OCI-LY3 (cell line): Measurements from ENCODE around the gene LHFPL6.

Experiments used
- H2AFZ ChIP-seq: fragments of 200-600, 300-600 bp; shearing (Covaris generic); 2 replicates; pipeline ENCODE4 v1.6.0; 2014; ENCODE audit warnings: antibody characterized with exemption, low read depth, low read length
- H3K27ac ChIP-seq: fragments of 200-600, 300-600 bp; sonication (generic); 2 replicates; pipeline ENCODE4 v1.5.1; 2014; ENCODE audit warnings: mild to moderate bottlenecking, low read length, moderate library complexity, mixed read lengths
- H3K27me3 ChIP-seq: fragments of 200-600, 300-600 bp; sonication (generic); 2 replicates; pipeline ENCODE4 v1.6.1; 2014; ENCODE audit warnings: low read depth, low read length, mixed read lengths
- H3K36me3 ChIP-seq: fragments of 200-600, 300-600 bp; sonication (generic); replicated peaks from 2 replicates; pipeline ENCODE3; 2014; ENCODE audit warnings: low read depth, low read length, mixed read lengths
- H3K4me1 ChIP-seq: fragments of 300-600, 200-600 bp; sonication (generic); 2 replicates; pipeline ENCODE4 v1.6.1; 2014; ENCODE audit warnings: low read length, mixed read lengths
- H3K4me2 ChIP-seq: fragments of 200-600, 300-600 bp; sonication (generic); 2 replicates; pipeline ENCODE4 v1.6.1; 2014; ENCODE audit warnings: low read length, mixed read lengths
- H3K4me3 ChIP-seq: fragments of 300-600, 200-600 bp; sonication (generic); 2 replicates; pipeline ENCODE4 v1.5.1; 2014; ENCODE audit warnings: antibody characterized with exemption, mild to moderate bottlenecking, low read length, moderate library complexity
- H3K79me2 ChIP-seq: fragments of 300-600, 200-600 bp; shearing (Covaris generic); 2 replicates; pipeline ENCODE4 v1.6.1; 2014; ENCODE audit warnings: mild to moderate bottlenecking, low read length, mixed read lengths
- H3K9ac ChIP-seq: fragments of 300-600, 200-600 bp; shearing (Covaris generic); 2 replicates; pipeline ENCODE4 v1.6.0; 2014; ENCODE audit warnings: mild to moderate bottlenecking, low read length, moderate library complexity
- H3K9me3 ChIP-seq: fragments of 200-600, 300-600 bp; shearing (Covaris generic); 2 replicates; pipeline ENCODE4 v1.6.1; 2014; ENCODE audit warnings: low read length, mixed read lengths; ENCODE audit not compliant: insufficient read depth
- H4K20me1 ChIP-seq: fragments of 200-600, 300-600 bp; sonication (generic); 2 replicates; pipeline ENCODE4 v1.6.1; 2016; ENCODE audit warnings: low read length, mixed read lengths; ENCODE audit not compliant: insufficient read depth
- CTCF ChIP-seq: fragments of 200-600, 300-600 bp; sonication (generic); IDR thresholded peaks from 2 replicates; pipeline ENCODE4 v1.5.1; 2014; ENCODE audit warnings: antibody characterized with exemption, low read length, low read depth
- EZH2phosphoT487 ChIP-seq: fragments of 200-600 bp; shearing (Covaris generic); IDR thresholded peaks from 2 replicates; pipeline ENCODE4 v1.6.1; 2018; ENCODE audit warnings: antibody characterized with exemption, mixed run types, low read depth

Gene LHFPL6

GRCh38 chr13:39353988-39354387 is 249.0 kb downstream of the LHFPL6 start:
- Histone ChIP-seq H3K27ac (no peak overlapping the region), H3K27me3 (no peaks in the 10 kb centered on the region), H3K4me3 (no peak overlapping the region), H3K4me1 (peaks cover 13% of the 10 kb centered on the region), H3K9me3 (peaks cover 3% of the 10 kb centered on the region; the same call in 1 of the 2 replicates), H2AFZ (no peak overlapping the region), H3K9ac (no peak overlapping the region), H3K79me2 (no peaks in the 10 kb centered on the region; the same call in 1 of the 2 replicates), H4K20me1 (no peaks in the 10 kb centered on the region), H3K36me3 (peaks cover 9% of the 10 kb centered on the region), H3K4me2 (no peak overlapping the region)
- TF ChIP-seq CTCF (no peak), EZH2phosphoT487 (no peak)

DNA sequence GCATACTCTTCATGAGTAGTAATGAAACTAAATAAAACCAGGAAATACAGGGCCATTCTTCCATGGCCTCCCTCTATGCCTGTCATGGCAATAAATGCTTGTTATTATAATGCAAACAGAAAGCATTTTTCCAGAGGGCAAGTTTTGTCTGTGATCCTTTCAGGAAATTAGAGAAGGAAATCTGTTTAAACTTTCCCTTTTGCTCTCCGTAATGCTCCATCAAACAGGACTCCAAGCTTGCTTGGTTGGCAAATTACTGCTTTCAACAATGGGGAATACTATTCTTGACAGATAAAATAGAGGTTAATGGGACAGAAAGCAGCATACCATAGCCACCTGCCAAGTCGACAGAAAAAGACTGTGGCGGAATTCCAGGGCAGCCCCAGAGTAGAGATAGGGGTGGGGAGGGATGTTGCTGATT is 252.5 kb downstream of the LHFPL6 start:
- TF ChIP-seq CTCF, result no peak
- Histone ChIP-seq H4K20me1 (no peaks in the 10 kb centered on the region), H3K9ac (no peak overlapping the region), H3K4me2 (no peak overlapping the region), H3K4me3 (no peak overlapping the region), H3K79me2 (no peaks in the 10 kb centered on the region), H3K27me3 (no peaks in the 10 kb centered on the region), H3K36me3 (peaks cover 5% of the 10 kb centered on the region), H3K27ac (no peak overlapping the region), H3K9me3 (no peaks in the 10 kb centered on the region), H3K4me1 (peaks cover 22% of the 10 kb centered on the region), H2AFZ (no peak overlapping the region)

- no peaks in the 10 kb centered on the region for H3K79me2 ChIP-seq
- H3K4me3 ChIP-seq, result no peak overlapping the region
- no peak overlapping the region for H3K27ac ChIP-seq
- no peaks in the 10 kb centered on the region for H4K20me1 ChIP-seq
- no peak overlapping the region for H3K9ac ChIP-seq
- TF ChIP-seq CTCF, result no peak
- H3K27me3 ChIP-seq, result no peaks in the 10 kb centered on the region
- H3K36me3 ChIP-seq, result peaks cover 3% of the 10 kb centered on the region
- no peak overlapping the region for H2AFZ ChIP-seq
- H3K4me2 ChIP-seq, result no peak overlapping the region
- H3K9me3 ChIP-seq, result no peaks in the 10 kb centered on the region
- H3K4me1 ChIP-seq, result peaks cover 22% of the 10 kb centered on the region
Observed at GRCh38 chr13:39349391-39349960, 253.5 kb downstream of the LHFPL6 start.

GRCh38 chr13:39347926-39348901 is 254.8 kb downstream of the LHFPL6 start:
- Histone ChIP-seq H4K20me1 (no peaks in the 10 kb centered on the region), H3K36me3 (peaks cover 4% of the 10 kb centered on the region), H3K4me1 (peaks cover 25% of the 10 kb centered on the region), H3K79me2 (no peaks in the 10 kb centered on the region), H2AFZ (no peak overlapping the region), H3K27me3 (no peaks in the 10 kb centered on the region), H3K9ac (no peak overlapping the region), H3K4me3 (no peak overlapping the region), H3K27ac (no peak overlapping the region), H3K4me2 (no peak overlapping the region), H3K9me3 (no peaks in the 10 kb centered on the region)
- TF ChIP-seq CTCF, result no peak
- TF ChIP-seq EZH2phosphoT487, result no peak
